ENCODE measurements around the gene DPM2. TPM values are rescaled to one million over a fixed set of nuclear protein-coding genes. Genes with fewer than 3 reads are reported as not detected.

Gene DPM2
- total and polyA plus RNA-seq, 5 donors, result 13.6 to 20.0 (median 16.4) TPM

DNA sequence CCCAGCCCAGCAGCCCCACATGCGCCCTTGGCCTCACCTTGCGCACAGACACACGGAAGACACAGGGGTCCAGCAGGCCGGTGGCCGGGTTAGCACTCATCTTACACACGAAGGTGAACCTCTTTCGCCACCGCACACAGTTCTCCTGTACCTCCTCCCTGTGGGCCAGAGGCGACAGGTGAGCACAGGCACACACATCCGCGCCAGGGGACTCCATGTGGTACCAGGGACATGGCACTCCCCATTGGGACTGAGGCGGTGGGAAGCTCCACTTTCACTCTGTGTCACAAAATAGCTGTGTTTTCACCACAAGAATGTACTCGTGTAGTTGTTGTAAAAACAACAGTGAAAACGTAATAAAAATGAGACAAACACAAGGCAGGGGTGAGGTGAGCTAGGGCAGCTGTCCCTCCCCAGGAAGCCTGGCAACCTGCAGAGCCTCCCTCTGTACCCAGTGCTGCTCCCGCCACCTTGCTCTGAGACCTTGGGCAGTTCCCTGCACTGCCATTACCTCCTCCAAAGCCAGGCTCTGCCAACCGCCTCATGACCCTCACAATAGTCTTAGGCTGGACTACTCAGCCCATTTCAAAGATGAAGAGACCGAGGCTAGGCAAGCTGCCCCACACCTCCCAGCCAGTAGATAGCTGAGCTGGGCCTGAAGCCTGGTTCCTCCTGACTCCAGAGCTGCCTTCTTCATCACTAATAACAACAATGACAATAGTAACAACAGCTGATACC, 16.3 kb upstream of the DPM2 start:
- Histone ChIP-seq H3K27ac (ENCODE audit: low read length) (no peak overlapping the region), H3K4me1 (ENCODE audit: control insufficient read depth, insufficient read depth, low read length) (peaks cover 27% of the 10 kb centered on the region), H3K27me3 (ENCODE audit: control insufficient read depth, insufficient read depth) (no peaks in the 10 kb centered on the region), H3K9me3 (ENCODE audit: control insufficient read depth, low read length) (no peaks in the 10 kb centered on the region), H3K4me3 (ENCODE audit: low read length) (no peak overlapping the region)
- peak in 2 of 3 donors; percentile 4 to 44 for DNase-seq
- intact Hi-C loops (cut with DNase I), result no loop called here
- 89% methylated on average over 17 of the region's 17 CpGs for WGBS
- ATAC-seq, result no peak

DNA sequence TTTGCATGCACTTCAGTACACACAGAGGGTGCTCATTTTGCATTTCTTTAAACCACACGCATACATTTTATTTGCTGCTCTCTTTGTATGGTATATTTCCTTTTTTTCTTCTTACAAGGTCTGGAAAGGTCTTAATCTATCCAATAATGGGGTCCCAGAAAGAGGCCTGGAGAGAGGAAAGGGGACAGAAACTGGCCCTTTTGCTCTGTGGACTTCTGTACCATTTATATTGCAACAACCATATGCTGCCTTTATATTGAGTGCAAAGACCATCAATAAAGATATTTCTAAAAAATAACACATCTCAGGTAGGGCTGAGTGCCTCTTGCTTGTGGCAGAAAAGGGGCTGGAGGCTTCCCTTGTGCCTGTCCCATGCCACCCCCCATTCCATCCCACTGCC, 15.5 kb upstream of the DPM2 start:
- Histone ChIP-seq H3K4me1 (ENCODE audit: control insufficient read depth, insufficient read depth, low read length) (peaks cover 27% of the 10 kb centered on the region), H3K27ac (ENCODE audit: low read length) (no peak overlapping the region), H3K9me3 (ENCODE audit: control insufficient read depth, low read length) (no peaks in the 10 kb centered on the region), H3K27me3 (ENCODE audit: control insufficient read depth, insufficient read depth) (no peaks in the 10 kb centered on the region), H3K4me3 (ENCODE audit: low read length) (no peak overlapping the region)
- intact Hi-C loops (cut with DNase I), result no loop called here
- no peak for ATAC-seq
- DNase-seq, result no peak
- WGBS, result 89% methylated on average over 1 of the region's 1 CpG

DNA sequence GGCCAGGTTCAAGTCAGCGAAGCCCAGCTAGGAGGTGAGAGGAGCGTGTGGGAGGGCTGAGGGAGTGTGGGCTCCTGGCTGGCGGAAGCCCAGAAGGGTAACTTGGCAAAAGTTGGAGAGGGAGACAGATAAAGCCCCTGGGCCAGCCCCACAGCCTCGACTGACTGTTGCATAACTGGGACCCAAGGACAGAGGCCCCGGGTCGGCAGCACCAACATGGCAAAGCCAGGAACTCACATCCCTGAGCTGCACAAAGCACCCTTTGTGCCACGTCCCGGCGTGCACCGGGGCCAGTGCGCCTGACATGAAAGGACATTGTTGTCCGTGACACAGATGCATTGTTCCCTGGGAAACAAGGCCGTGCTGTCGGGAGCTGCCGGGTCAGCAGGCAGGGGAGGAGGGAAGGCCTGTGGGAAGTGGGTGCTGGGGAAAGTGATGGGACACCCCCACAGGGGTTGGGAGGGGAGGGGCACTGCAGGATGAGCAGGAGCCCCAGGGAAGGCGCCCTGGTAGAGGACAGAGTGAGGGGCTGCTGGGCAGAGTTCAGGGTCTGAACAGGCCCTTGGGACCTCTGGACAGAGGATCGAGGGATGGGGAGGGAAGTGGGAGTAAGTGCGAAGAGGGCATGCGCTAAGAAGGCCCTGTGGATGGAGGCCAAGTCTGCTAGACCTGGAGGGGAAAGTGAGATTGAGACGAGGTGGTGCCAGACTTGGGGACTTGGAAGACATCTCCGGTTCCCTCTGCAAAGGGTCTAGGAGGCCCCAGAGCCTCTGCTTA, 13.0 kb upstream of the DPM2 start:
- peaks cover 24% of the 10 kb centered on the region for H3K4me1 ChIP-seq (ENCODE audit: control insufficient read depth, insufficient read depth, low read length)
- peak; percentile 48 to 85 (median 81) for DNase-seq
- WGBS, result 35% methylated on average over 21 of the region's 21 CpGs
- peak; percentile 36 to 48 for ATAC-seq
- peak overlapping the region; percentile 55 for H3K27ac ChIP-seq (ENCODE audit: low read length)
- intact Hi-C loops (cut with DNase I), result no loop called here
- H3K9me3 ChIP-seq (ENCODE audit: control insufficient read depth, low read length), result no peaks in the 10 kb centered on the region
- no peaks in the 10 kb centered on the region for H3K27me3 ChIP-seq (ENCODE audit: control insufficient read depth, insufficient read depth)
- no peak overlapping the region for H3K4me3 ChIP-seq (ENCODE audit: low read length)

DNA sequence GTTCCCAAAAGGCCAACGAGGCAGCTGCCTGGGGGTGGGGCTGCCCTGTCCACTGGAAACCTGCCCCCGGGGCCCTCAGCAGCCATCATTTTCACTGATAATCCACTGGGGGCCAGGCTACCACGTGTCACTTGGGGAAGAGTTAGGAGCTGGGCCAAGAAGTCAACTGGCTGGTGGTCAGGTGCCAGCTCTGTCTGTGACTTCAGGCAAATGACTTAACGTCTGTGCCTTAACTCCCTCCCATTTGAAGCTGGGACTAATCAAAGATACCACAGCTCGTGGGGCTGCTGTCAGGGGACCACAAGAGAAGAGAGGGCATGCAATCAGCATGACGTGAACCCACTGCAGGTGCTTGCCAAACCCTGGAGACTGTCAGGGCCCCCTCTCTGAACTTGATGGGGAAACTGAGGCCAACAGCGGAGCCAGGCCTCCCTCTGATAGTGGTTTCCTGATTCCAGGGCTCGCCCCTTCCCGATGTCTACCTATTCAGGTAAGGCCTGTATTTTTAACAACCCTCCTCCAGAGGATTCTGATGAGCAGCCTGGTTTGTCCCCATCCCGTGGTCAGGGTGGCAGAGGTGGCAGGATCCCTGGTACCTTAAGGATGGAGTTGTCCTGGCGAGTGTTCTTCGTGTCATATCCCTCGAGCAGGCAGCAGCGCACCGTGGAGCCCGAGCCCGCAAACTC, 12.3 kb upstream of the DPM2 start:
- H3K27me3 ChIP-seq (ENCODE audit: control insufficient read depth, insufficient read depth), result no peaks in the 10 kb centered on the region
- intact Hi-C loops (cut with DNase I), result loop anchor here in 2 of 4 donors (10.0 kb wide), 1 partner anchor 165 kb away; no protein-coding TSS in a partner anchor
- 56% methylated on average over 17 of the region's 17 CpGs for WGBS
- H3K4me1 ChIP-seq (ENCODE audit: control insufficient read depth, insufficient read depth, low read length), result peaks cover 17% of the 10 kb centered on the region
- no peak overlapping the region for H3K4me3 ChIP-seq (ENCODE audit: low read length)
- peak overlapping the region; percentile 55 for H3K27ac ChIP-seq (ENCODE audit: low read length)
- peak in 1 of 2 donors; percentile 6 for ATAC-seq
- peak; percentile 39 to 65 (median 64) for DNase-seq
- no peaks in the 10 kb centered on the region for H3K9me3 ChIP-seq (ENCODE audit: control insufficient read depth, low read length)

DNA sequence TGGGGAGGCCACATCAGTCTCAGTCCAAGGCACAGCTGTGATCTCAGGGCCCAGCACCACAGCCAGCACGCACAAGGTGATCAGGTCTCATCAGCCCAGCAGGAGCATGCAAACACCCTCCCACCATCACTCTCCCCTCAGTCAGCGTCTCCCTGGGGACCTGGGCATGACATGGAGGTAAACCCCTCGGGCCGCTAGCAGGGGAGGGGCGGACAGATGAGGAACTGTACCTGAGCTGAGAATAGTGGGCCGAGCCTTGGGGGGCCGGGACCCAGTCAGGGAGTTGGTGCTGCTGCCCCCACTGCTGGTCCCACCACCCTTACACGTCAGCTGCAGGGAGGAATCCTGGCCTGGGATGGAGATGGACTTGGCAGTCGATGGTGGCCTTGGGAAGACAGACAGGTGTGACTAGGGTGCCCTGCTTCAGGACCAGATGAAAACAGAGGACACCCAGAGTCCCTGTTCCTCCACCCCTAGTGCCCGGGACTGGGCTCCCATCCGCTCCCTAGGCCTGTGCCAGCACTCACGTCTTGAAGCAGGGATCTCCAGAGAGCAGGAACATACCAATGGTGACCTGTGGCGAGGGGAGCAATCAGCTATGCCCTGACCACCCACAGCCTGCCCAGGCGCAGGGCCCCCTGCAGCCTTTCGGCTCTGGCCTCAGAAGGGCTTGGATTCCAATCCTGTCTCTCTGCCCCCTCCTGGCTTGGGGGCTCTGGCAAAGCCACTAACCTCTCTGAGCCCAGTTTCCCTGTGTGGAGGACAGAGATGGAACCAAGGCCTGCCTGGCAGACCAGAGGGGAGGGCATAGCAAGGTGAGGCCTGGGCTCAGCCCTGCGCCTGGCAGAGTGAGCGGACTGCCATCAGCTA, 10.4 kb upstream of the DPM2 start:
- peak in 2 of 3 donors; percentile 7 to 34 for DNase-seq
- no peaks in the 10 kb centered on the region for H3K27me3 ChIP-seq (ENCODE audit: control insufficient read depth, insufficient read depth)
- WGBS, result 81% methylated on average over 17 of the region's 17 CpGs
- ATAC-seq, result no peak
- H3K4me1 ChIP-seq (ENCODE audit: control insufficient read depth, insufficient read depth, low read length), result peaks cover 8% of the 10 kb centered on the region
- intact Hi-C loops (cut with DNase I), result loop anchor here in 2 of 4 donors (10.0 kb wide), 1 partner anchor 167 kb away; no protein-coding TSS in a partner anchor
- H3K4me3 ChIP-seq (ENCODE audit: low read length), result no peak overlapping the region
- no peaks in the 10 kb centered on the region for H3K9me3 ChIP-seq (ENCODE audit: control insufficient read depth, low read length)
- no peak overlapping the region for H3K27ac ChIP-seq (ENCODE audit: low read length)

DNA sequence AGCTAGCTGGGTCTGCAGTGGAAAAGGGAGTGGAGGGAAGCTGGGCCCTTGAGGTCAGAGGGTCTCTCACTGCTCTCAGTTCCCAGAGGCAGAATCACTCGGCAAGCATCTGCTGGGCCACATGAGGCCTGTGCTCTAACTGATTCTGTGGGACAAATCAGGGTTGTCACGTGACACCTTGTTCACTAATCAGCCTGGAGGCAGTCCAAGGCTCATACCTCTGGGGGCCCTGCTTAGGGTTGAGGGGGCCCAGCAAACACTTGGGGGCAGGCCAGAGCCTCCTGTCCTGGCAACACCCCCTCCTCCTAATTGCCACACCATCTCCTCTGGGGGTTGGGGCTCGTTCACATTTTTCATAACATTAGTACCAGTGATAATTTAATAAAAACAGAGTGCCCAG, 9.1 kb upstream of the DPM2 start:
- 33% methylated on average over 3 of the region's 3 CpGs for WGBS
- ATAC-seq (no peak), DNase-seq (peak in 2 of 3 donors; percentile 28 to 52)
- peak overlapping the region; percentile 38 for H3K27ac ChIP-seq (ENCODE audit: low read length)
- H3K9me3 ChIP-seq (ENCODE audit: control insufficient read depth, low read length), result no peaks in the 10 kb centered on the region
- H3K4me1 ChIP-seq (ENCODE audit: control insufficient read depth, insufficient read depth, low read length), result peaks cover 8% of the 10 kb centered on the region
- H3K27me3 ChIP-seq (ENCODE audit: control insufficient read depth, insufficient read depth), result no peaks in the 10 kb centered on the region
- intact Hi-C loops (cut with DNase I), result loop anchor here in 2 of 4 donors (10.0 kb wide), 1 partner anchor 168 kb away; no protein-coding TSS in a partner anchor
- H3K4me3 ChIP-seq (ENCODE audit: low read length), result no peak overlapping the region

DNA sequence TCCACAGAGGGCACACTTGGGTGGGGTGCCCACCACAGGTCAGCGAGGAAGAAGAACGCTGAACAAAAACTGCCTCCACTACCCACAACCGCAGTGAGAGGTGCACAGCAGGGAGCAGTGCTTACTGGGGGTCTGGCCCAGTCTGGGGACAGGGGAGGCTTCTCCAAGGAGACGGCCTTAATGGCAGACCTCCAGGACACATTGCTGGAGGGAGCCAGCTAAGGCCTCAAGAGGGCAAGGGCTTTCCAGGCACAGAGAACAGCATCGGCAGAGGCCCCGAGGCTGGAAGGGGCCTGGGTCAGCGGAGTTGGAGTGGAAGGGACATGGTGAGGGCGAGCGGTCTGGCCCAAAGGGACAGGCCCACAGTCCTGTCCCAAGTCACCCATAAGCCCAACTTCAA, 8.3 kb upstream of the DPM2 start:
- Histone ChIP-seq H3K9me3 (ENCODE audit: control insufficient read depth, low read length) (no peaks in the 10 kb centered on the region), H3K4me3 (ENCODE audit: low read length) (no peak overlapping the region), H3K4me1 (ENCODE audit: control insufficient read depth, insufficient read depth, low read length) (peaks cover 6% of the 10 kb centered on the region), H3K27me3 (ENCODE audit: control insufficient read depth, insufficient read depth) (no peaks in the 10 kb centered on the region), H3K27ac (ENCODE audit: low read length) (no peak overlapping the region)
- DNase-seq (peak; percentile 7 to 53 (median 29)), ATAC-seq (no peak)
- 74% methylated on average over 9 of the region's 9 CpGs for WGBS
- intact Hi-C loops (cut with DNase I), result loop anchor here in 2 of 4 donors (10.0 kb wide), 1 partner anchor 169 kb away; no protein-coding TSS in a partner anchor

DNA sequence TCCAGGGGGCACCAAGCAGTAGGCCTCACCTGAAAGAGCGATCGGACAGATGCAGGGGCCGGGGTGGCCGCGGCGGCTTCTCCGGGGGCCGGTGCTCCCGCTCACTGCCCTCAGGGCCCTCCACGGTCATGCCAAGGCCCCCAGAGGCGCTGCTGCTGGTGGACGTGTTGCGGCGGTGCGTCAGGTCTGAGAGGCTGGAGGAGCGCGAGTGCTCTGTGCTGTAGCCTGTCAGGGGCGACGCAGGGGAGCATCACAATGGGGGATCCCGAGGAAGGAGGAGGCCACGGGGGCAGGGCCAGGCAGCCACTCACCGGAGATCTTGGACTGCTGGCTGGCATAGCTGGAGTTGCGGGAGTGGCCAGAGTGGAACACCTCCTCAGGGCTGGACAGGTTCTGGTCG, 7.7 kb upstream of the DPM2 start:
- ATAC-seq (no peak), DNase-seq (peak in 2 of 3 donors; percentile 11 to 59)
- H3K27ac ChIP-seq (ENCODE audit: low read length), result no peak overlapping the region
- peaks cover under 1% of the 10 kb centered on the region for H3K4me1 ChIP-seq (ENCODE audit: control insufficient read depth, insufficient read depth, low read length)
- no peak overlapping the region for H3K4me3 ChIP-seq (ENCODE audit: low read length)
- intact Hi-C loops (cut with DNase I), result loop anchor here in 2 of 4 donors (10.0 kb wide), 1 partner anchor 169 kb away; no protein-coding TSS in a partner anchor
- WGBS, result 90% methylated on average over 24 of the region's 24 CpGs
- H3K9me3 ChIP-seq (ENCODE audit: control insufficient read depth, low read length), result no peaks in the 10 kb centered on the region
- H3K27me3 ChIP-seq (ENCODE audit: control insufficient read depth, insufficient read depth), result no peaks in the 10 kb centered on the region

DNA sequence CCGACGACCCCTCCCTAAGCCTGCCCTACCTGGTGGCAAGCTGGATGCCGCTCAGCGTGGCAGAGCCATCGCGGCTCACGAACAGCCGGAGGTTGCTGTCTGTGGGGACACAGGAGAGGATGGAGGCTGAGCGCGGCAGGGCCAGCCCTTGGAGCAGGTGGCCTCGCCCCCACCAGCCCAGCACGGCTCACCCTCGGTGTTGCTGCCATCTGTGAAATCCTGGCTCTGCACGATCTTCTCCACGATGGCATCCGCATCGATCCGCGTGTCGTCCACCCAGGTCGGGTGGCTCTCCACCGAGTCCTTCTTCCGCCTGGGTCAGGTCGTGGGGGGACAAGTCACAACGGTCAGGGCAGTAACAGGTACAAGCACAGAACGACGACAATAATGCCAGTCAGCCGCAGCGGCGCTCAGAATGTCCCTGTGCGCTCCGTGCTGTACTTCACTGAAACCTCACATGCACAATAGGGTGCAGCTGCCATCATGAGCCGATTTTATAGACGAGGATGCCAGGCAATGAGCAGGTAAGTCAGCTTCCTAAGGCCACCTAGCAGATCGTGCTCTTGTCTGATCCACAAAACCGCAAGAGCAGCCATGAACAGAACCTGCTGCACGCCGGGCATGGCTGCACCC, 7.0 kb upstream of the DPM2 start:
- 94% methylated on average over 38 of the region's 38 CpGs for whole genome bisulfite sequencing
- H3K9me3 ChIP-seq (ENCODE audit: control insufficient read depth, low read length), result no peaks in the 10 kb centered on the region
- no peak overlapping the region for H3K4me3 ChIP-seq (ENCODE audit: low read length)
- H3K27me3 ChIP-seq (ENCODE audit: control insufficient read depth, insufficient read depth), result no peaks in the 10 kb centered on the region
- H3K27ac ChIP-seq (ENCODE audit: low read length), result no peak overlapping the region
- no peaks in the 10 kb centered on the region for H3K4me1 ChIP-seq (ENCODE audit: control insufficient read depth, insufficient read depth, low read length)
- intact Hi-C loops (cut with DNase I), result loop anchor here (5.0 to 10.0 kb wide), 4 partner anchors 38 to 173 kb away; partner anchors contain the start of gene EEIG1 (in 1 of the 4)
- no peak for ATAC-seq
- peak; percentile 12 to 66 (median 46) for DNase-seq
